ENCODE data around the gene ATXN7L1.

DNA sequence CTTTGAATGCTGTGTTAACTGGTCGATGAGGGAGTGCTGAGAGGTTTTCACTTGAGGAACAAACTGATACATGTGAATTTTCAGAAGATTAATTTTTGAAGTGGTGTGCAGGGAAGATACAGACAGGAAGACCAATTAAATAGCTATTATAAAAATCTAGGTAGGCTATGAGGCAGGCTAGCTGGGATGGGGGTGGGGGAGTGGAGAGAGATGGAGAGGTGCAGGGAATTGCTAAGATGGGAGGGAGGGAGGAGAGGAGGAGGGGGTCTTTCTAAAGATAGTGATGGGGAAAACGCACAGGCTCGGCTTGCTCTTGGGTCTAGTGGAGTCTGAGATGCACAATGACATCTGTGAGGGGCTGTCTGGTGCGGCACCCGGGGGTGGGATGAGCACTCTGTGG is 15.2 kb downstream of the ATXN7L1 start:
- TF ChIP-seq GATA3 (IDR thresholded peaks at IDR 0.05; ENCODE audit: low read depth, low read length), result no peak
- TF ChIP-seq GATA2 (IDR thresholded peaks at IDR 0.05; ENCODE audit: low read depth, low read length), result no peak

All from SH-SY5Y (cell line).